ENCODE results near the gene GRK1.

DNA sequence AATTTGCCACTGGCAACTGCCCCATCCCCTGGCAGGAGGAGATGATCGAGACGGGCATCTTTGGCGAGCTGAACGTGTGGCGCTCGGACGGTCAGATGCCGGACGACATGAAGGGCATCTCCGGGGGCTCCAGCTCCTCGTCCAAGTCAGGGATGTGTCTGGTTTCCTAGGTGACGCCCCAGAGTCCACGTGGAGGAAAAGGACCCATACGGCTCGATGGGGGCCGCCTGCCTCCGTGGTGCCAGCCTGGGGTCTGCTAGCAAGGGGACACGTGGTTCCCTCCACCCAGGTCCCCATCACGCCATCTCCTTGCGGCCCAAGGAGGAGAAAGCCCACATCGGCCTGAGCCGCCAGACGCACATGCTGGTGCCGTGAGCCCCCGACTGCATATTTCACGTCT, 68.2 kb downstream of the GRK1 start:
- TF ChIP-seq ZNF302 (tag by site-specific recombination; IDR thresholded peaks at IDR 0.05; ENCODE audit: low read depth) (no peak), ZNF707 (tag by site-specific recombination; IDR thresholded peaks at IDR 0.05) (no peak), ZNF544 (tag by site-specific recombination; IDR thresholded peaks at IDR 0.05) (no peak), ZBTB7A (tag by site-specific recombination; IDR thresholded peaks at IDR 0.05; ENCODE audit: low read depth) (no peak)
- TF ChIP-seq, protein P1, sequence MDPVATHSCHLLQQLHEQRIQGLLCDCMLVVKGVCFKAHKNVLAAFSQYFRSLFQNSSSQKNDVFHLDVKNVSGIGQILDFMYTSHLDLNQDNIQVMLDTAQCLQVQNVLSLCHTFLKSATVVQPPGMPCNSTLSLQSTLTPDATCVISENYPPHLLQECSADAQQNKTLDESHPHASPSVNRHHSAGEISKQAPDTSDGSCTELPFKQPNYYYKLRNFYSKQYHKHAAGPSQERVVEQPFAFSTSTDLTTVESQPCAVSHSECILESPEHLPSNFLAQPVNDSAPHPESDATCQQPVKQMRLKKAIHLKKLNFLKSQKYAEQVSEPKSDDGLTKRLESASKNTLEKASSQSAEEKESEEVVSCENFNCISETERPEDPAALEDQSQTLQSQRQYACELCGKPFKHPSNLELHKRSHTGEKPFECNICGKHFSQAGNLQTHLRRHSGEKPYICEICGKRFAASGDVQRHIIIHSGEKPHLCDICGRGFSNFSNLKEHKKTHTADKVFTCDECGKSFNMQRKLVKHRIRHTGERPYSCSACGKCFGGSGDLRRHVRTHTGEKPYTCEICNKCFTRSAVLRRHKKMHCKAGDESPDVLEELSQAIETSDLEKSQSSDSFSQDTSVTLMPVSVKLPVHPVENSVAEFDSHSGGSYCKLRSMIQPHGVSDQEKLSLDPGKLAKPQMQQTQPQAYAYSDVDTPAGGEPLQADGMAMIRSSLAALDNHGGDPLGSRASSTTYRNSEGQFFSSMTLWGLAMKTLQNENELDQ (tag by site-specific recombination; IDR thresholded peaks at IDR 0.05; ENCODE audit: low read depth): no peak
- TF ChIP-seq, protein P2, sequence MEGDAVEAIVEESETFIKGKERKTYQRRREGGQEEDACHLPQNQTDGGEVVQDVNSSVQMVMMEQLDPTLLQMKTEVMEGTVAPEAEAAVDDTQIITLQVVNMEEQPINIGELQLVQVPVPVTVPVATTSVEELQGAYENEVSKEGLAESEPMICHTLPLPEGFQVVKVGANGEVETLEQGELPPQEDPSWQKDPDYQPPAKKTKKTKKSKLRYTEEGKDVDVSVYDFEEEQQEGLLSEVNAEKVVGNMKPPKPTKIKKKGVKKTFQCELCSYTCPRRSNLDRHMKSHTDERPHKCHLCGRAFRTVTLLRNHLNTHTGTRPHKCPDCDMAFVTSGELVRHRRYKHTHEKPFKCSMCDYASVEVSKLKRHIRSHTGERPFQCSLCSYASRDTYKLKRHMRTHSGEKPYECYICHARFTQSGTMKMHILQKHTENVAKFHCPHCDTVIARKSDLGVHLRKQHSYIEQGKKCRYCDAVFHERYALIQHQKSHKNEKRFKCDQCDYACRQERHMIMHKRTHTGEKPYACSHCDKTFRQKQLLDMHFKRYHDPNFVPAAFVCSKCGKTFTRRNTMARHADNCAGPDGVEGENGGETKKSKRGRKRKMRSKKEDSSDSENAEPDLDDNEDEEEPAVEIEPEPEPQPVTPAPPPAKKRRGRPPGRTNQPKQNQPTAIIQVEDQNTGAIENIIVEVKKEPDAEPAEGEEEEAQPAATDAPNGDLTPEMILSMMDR (tag by site-specific recombination; IDR thresholded peaks at IDR 0.05): no peak
- TF ChIP-seq, protein P3, sequence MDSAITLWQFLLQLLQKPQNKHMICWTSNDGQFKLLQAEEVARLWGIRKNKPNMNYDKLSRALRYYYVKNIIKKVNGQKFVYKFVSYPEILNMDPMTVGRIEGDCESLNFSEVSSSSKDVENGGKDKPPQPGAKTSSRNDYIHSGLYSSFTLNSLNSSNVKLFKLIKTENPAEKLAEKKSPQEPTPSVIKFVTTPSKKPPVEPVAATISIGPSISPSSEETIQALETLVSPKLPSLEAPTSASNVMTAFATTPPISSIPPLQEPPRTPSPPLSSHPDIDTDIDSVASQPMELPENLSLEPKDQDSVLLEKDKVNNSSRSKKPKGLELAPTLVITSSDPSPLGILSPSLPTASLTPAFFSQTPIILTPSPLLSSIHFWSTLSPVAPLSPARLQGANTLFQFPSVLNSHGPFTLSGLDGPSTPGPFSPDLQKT (IDR thresholded peaks at IDR 0.05; ENCODE audit: borderline replicate concordance, low read depth, low read length): no peak
- TF ChIP-seq, protein P4, sequence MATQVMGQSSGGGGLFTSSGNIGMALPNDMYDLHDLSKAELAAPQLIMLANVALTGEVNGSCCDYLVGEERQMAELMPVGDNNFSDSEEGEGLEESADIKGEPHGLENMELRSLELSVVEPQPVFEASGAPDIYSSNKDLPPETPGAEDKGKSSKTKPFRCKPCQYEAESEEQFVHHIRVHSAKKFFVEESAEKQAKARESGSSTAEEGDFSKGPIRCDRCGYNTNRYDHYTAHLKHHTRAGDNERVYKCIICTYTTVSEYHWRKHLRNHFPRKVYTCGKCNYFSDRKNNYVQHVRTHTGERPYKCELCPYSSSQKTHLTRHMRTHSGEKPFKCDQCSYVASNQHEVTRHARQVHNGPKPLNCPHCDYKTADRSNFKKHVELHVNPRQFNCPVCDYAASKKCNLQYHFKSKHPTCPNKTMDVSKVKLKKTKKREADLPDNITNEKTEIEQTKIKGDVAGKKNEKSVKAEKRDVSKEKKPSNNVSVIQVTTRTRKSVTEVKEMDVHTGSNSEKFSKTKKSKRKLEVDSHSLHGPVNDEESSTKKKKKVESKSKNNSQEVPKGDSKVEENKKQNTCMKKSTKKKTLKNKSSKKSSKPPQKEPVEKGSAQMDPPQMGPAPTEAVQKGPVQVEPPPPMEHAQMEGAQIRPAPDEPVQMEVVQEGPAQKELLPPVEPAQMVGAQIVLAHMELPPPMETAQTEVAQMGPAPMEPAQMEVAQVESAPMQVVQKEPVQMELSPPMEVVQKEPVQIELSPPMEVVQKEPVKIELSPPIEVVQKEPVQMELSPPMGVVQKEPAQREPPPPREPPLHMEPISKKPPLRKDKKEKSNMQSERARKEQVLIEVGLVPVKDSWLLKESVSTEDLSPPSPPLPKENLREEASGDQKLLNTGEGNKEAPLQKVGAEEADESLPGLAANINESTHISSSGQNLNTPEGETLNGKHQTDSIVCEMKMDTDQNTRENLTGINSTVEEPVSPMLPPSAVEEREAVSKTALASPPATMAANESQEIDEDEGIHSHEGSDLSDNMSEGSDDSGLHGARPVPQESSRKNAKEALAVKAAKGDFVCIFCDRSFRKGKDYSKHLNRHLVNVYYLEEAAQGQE (tag by site-specific recombination; IDR thresholded peaks at IDR 0.05): no peak
- TF ChIP-seq, protein P5, sequence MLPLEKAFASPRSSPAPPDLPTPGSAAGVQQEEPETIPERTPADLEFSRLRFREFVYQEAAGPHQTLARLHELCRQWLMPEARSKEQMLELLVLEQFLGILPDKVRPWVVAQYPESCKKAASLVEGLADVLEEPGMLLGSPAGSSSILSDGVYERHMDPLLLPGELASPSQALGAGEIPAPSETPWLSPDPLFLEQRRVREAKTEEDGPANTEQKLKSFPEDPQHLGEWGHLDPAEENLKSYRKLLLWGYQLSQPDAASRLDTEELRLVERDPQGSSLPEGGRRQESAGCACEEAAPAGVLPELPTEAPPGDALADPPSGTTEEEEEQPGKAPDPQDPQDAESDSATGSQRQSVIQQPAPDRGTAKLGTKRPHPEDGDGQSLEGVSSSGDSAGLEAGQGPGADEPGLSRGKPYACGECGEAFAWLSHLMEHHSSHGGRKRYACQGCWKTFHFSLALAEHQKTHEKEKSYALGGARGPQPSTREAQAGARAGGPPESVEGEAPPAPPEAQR (tag by site-specific recombination; IDR thresholded peaks at IDR 0.05): no peak

All from HEK293 (cell line).